A673 (cell line): ENCODE results near the gene DNAAF5.

Source experiments
- CTCF ChIP-seq: fragments of 300-800, 200-600 bp; sonication (generic); conservative IDR thresholded peaks from 2 replicates; pipeline ENCODE4 v1.5.1; 2017; ENCODE audit warnings: low read depth, mild to moderate bottlenecking, antibody characterized with exemption, low read length, moderate library complexity, mixed read lengths
- EZH2 ChIP-seq: fragments of 200-600 bp; sonication (generic); IDR thresholded peaks from 2 replicates; pipeline ENCODE4 v1.6.1; 2017; ENCODE audit warnings: borderline replicate concordance, low read depth, mild to moderate bottlenecking, mixed read lengths, antibody characterized with exemption, low read length; ENCODE audit not compliant: poor library complexity, severe bottlenecking

- TF ChIP-seq CTCF, result no peak
- no peak for TF ChIP-seq EZH2
Observed at GRCh38 chr7:742791-743190, 16.3 kb downstream of the DNAAF5 start.
